Neural progenitor cell (in vitro differentiated cells): ENCODE measurements around the gene FNDC8. TPM values are rescaled to one million over a fixed set of nuclear protein-coding genes. Genes with fewer than 3 reads are reported as not detected.

Experiments
- DNase-seq: peaks from one replicate; pipeline ENCODE4 v3.0.0-alpha.2; 2016; ENCODE audit warnings: low spot score
- H2AFZ ChIP-seq: fragments of 200-600 bp; sonication (generic); replicated peaks from 2 replicates; pipeline ENCODE4 v1.6.1; 2016; ENCODE audit warnings: antibody characterized with exemption
- H3F3A ChIP-seq: fragments of 200-600 bp; sonication (generic); 2 replicates; pipeline ENCODE4 v1.6.1; 2016; ENCODE audit warnings: antibody characterized with exemption, low read depth
- H3K27ac ChIP-seq: fragments of 200-600 bp; sonication (generic); 2 replicates; pipeline ENCODE4 v1.5.1; 2016; ENCODE audit warnings: mild to moderate bottlenecking
- H3K27me3 ChIP-seq: fragments of 200-600 bp; sonication (generic); 2 replicates; pipeline ENCODE4 v1.6.1; 2016; ENCODE audit warnings: mild to moderate bottlenecking, moderate library complexity
- H3K36me3 ChIP-seq: fragments of 200-600 bp; sonication (generic); 2 replicates; pipeline ENCODE4 v1.5.1; 2016
- H3K4me1 ChIP-seq: fragments of 200-600 bp; sonication (generic); 2 replicates; pipeline ENCODE4 v1.6.1; 2016; ENCODE audit warnings: mixed run types
- H3K4me2 ChIP-seq: fragments of 200-600 bp; sonication (generic); 2 replicates; pipeline ENCODE4 v1.6.1; 2016
- H3K4me3 ChIP-seq: fragments of 200-600 bp; sonication (generic); 2 replicates; pipeline ENCODE4 v1.5.1; 2016
- H3K79me2 ChIP-seq: fragments of 200-600 bp; sonication (generic); 2 replicates; pipeline ENCODE4 v1.6.1; 2016; ENCODE audit warnings: low read depth
- H3K9ac ChIP-seq: fragments of 200-600 bp; sonication (generic); 2 replicates; pipeline ENCODE4 v1.6.1; 2016
- H3K9me3 ChIP-seq: fragments of 200-600 bp; sonication (generic); 2 replicates; pipeline ENCODE4 v1.5.1; 2016; ENCODE audit warnings: low read depth
- H4K20me1 ChIP-seq: fragments of 200-600 bp; sonication (generic); 2 replicates; pipeline ENCODE4 v1.6.1; 2016; ENCODE audit warnings: low read depth
- H3K27ac Mint-ChIP-seq: 3 replicates; pipeline ENCODE4 v1.8.0; 2021; ENCODE audit warnings: mixed read lengths
- H3K27me3 Mint-ChIP-seq: 2 replicates; pipeline ENCODE4 v1.8.0; 2022; ENCODE audit warnings: low read depth, mild to moderate bottlenecking, inconsistent platforms, moderate library complexity, mixed read lengths; ENCODE audit not compliant: insufficient read depth
- H3K36me3 Mint-ChIP-seq: 3 replicates; pipeline ENCODE4 v1.8.0; 2021; ENCODE audit warnings: mixed read lengths
- H3K4me1 Mint-ChIP-seq: 3 replicates; pipeline ENCODE4 v1.8.0; 2021; ENCODE audit warnings: mixed read lengths
- H3K4me3 Mint-ChIP-seq: 3 replicates; pipeline ENCODE4 v1.8.0; 2021; ENCODE audit warnings: mild to moderate bottlenecking, moderate library complexity, mixed read lengths
- H3K9me3 Mint-ChIP-seq: 3 replicates; pipeline ENCODE4 v1.8.0; 2020; ENCODE audit warnings: mixed read lengths
- CTCF ChIP-seq: fragments of 200-600 bp; sonication (generic); IDR thresholded peaks from 2 replicates; pipeline ENCODE4 v1.5.1; 2017; ENCODE audit warnings: antibody characterized with exemption, mild to moderate bottlenecking
- EZH2 ChIP-seq: fragments of 200-600 bp; sonication (generic); IDR thresholded peaks from 2 replicates; pipeline ENCODE4 v1.6.1; 2017; ENCODE audit warnings: antibody characterized with exemption, mild to moderate bottlenecking, moderate library complexity
- EZH2phosphoT487 ChIP-seq: fragments of 200-600 bp; sonication (generic); IDR thresholded peaks from 2 replicates; pipeline ENCODE4 v1.6.1; 2017; ENCODE audit warnings: antibody characterized with exemption
- total RNA-seq: library from RNA; depleted of rRNA; stranded (reverse); fragments of >200 nt; gene quantifications from 2 replicates; pipeline ENCODE4 v1.2.3, GENCODE V29; 2015; ENCODE audit warnings: low replicate concordance

The FNDC8 gene
- total RNA-seq, 1 donor from 2014 or later: not detected

GRCh38 chr17:35142467-35142796, 21.0 kb downstream of the FNDC8 start:
- no peak for DNase-seq
- H3K27me3 Mint-ChIP-seq: peaks cover 2% of the 10 kb centered on the region
- peak overlapping the region; percentile 89 for H3K4me3 Mint-ChIP-seq
- H4K20me1 ChIP-seq: no peaks in the 10 kb centered on the region
- H3K9ac ChIP-seq: no peak overlapping the region
- H3K4me2 ChIP-seq: no peak overlapping the region
- H3K27ac Mint-ChIP-seq: no peak overlapping the region
- H2AFZ ChIP-seq: no peak overlapping the region
- H3K27ac ChIP-seq: no peak overlapping the region
- no peaks in the 10 kb centered on the region for H3K9me3 Mint-ChIP-seq
- H3K36me3 ChIP-seq: peaks cover 3% of the 10 kb centered on the region
- no peaks in the 10 kb centered on the region for H3F3A ChIP-seq
- H3K9me3 ChIP-seq: no peaks in the 10 kb centered on the region
- H3K79me2 ChIP-seq: peaks cover 27% of the 10 kb centered on the region
- peaks cover 4% of the 10 kb centered on the region for H3K36me3 Mint-ChIP-seq
- H3K4me1 Mint-ChIP-seq: peaks cover 7% of the 10 kb centered on the region
- peaks cover 5% of the 10 kb centered on the region for H3K4me1 ChIP-seq
- TF ChIP-seq EZH2phosphoT487: no peak
- TF ChIP-seq EZH2: no peak
- no peak for TF ChIP-seq CTCF
- H3K27me3 ChIP-seq: no peaks in the 10 kb centered on the region
- no peak overlapping the region for H3K4me3 ChIP-seq

- Histone ChIP-seq H3K9ac (no peak overlapping the region), H3K79me2 (peaks cover 23% of the 10 kb centered on the region), H3K4me1 (peaks cover 5% of the 10 kb centered on the region), H4K20me1 (no peaks in the 10 kb centered on the region), H2AFZ (no peak overlapping the region), H3K36me3 (no peaks in the 10 kb centered on the region), H3F3A (no peaks in the 10 kb centered on the region), H3K4me2 (no peak overlapping the region), H3K4me3 (no peak overlapping the region), H3K27me3 (no peaks in the 10 kb centered on the region), H3K27ac (no peak overlapping the region), H3K9me3 (no peaks in the 10 kb centered on the region)
- Mint-ChIP-seq H3K9me3 (no peaks in the 10 kb centered on the region), H3K4me3 (no peak overlapping the region), H3K36me3 (no peaks in the 10 kb centered on the region), H3K4me1 (peaks cover 7% of the 10 kb centered on the region), H3K27ac (peak overlapping the region; percentile 37), H3K27me3 (peaks cover 6% of the 10 kb centered on the region)
- no peak for TF ChIP-seq EZH2phosphoT487
- TF ChIP-seq CTCF: no peak
- no peak for TF ChIP-seq EZH2
- no peak for DNase-seq
Measured at GRCh38 chr17:35144840-35145239, 23.4 kb downstream of the FNDC8 start.

- Histone ChIP-seq H2AFZ (no peak overlapping the region), H3K9me3 (no peaks in the 10 kb centered on the region), H3K4me3 (no peak overlapping the region), H3K4me2 (no peak overlapping the region), H3K36me3 (no peaks in the 10 kb centered on the region), H3F3A (no peaks in the 10 kb centered on the region), H3K27me3 (no peaks in the 10 kb centered on the region), H4K20me1 (no peaks in the 10 kb centered on the region), H3K79me2 (peaks cover 8% of the 10 kb centered on the region), H3K9ac (no peak overlapping the region), H3K27ac (no peak overlapping the region), H3K4me1 (no peaks in the 10 kb centered on the region)
- no peak for DNase-seq
- H3K4me3 Mint-ChIP-seq: no peak overlapping the region
- TF ChIP-seq EZH2 (no peak), EZH2phosphoT487 (no peak), CTCF (no peak)
- no peak overlapping the region for H3K27ac Mint-ChIP-seq
- peaks cover 7% of the 10 kb centered on the region for H3K4me1 Mint-ChIP-seq
- no peaks in the 10 kb centered on the region for H3K9me3 Mint-ChIP-seq
- H3K27me3 Mint-ChIP-seq: peaks cover 6% of the 10 kb centered on the region
- H3K36me3 Mint-ChIP-seq: no peaks in the 10 kb centered on the region
Measured at GRCh38 chr17:35146214-35146833, 24.9 kb downstream of the FNDC8 start.
